Measurements from ENCODE around the gene CADM1. TPM values are rescaled to one million over a fixed set of nuclear protein-coding genes. Genes with fewer than 3 reads are reported as not detected.

The CADM1 gene
- total RNA-seq, 1 experiment from 2014 or later, result not detected

DNA sequence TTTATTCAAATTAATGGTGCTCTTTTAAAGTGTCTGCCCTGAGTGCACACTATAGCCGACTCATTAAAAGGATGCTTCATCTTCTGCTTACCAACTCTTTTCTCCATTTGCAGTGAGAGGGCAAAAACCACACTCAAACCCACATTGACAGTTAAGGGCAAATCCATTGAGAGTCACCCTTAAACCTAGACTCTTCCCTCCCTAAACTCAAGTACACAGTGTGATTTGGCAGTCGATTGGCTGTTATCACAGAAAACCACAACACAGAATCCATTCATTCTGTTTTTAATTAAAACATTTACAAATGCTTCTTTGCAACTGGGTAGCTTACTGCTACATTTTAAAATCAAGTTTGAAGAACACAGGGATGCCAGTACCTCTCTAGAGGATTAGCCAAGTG, 120.0 kb downstream of the CADM1 start:
- TF ChIP-seq, protein P1, sequence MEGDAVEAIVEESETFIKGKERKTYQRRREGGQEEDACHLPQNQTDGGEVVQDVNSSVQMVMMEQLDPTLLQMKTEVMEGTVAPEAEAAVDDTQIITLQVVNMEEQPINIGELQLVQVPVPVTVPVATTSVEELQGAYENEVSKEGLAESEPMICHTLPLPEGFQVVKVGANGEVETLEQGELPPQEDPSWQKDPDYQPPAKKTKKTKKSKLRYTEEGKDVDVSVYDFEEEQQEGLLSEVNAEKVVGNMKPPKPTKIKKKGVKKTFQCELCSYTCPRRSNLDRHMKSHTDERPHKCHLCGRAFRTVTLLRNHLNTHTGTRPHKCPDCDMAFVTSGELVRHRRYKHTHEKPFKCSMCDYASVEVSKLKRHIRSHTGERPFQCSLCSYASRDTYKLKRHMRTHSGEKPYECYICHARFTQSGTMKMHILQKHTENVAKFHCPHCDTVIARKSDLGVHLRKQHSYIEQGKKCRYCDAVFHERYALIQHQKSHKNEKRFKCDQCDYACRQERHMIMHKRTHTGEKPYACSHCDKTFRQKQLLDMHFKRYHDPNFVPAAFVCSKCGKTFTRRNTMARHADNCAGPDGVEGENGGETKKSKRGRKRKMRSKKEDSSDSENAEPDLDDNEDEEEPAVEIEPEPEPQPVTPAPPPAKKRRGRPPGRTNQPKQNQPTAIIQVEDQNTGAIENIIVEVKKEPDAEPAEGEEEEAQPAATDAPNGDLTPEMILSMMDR (IDR thresholded peaks at IDR 0.05; ENCODE audit: unreplicated experiment), result no peak
- H3K36me3 Mint-ChIP-seq (ENCODE audit: insufficient read depth, unreplicated experiment), result no peaks in the 10 kb centered on the region
- H3K4me1 Mint-ChIP-seq (ENCODE audit: insufficient read depth, unreplicated experiment), result no peaks in the 10 kb centered on the region
- H3K4me3 Mint-ChIP-seq (ENCODE audit: unreplicated experiment), result no peak overlapping the region
- ChIA-PET CTCF (no interaction called here), POLR2A (no interaction called here)
- intact Hi-C loops (cut with micrococcal nuclease), result no loop called here
- no TSS peak for BruUV-seq (replicated peaks)
- H3K9me3 Mint-ChIP-seq (ENCODE audit: unreplicated experiment), result no peaks in the 10 kb centered on the region
- H3K27ac Mint-ChIP-seq (ENCODE audit: low read depth, unreplicated experiment), result no peak overlapping the region
- peaks cover 83% of the 10 kb centered on the region for H3K27me3 Mint-ChIP-seq (ENCODE audit: insufficient read depth, unreplicated experiment)
- no peak for DNase-seq (ENCODE audit: unreplicated experiment)

DNA sequence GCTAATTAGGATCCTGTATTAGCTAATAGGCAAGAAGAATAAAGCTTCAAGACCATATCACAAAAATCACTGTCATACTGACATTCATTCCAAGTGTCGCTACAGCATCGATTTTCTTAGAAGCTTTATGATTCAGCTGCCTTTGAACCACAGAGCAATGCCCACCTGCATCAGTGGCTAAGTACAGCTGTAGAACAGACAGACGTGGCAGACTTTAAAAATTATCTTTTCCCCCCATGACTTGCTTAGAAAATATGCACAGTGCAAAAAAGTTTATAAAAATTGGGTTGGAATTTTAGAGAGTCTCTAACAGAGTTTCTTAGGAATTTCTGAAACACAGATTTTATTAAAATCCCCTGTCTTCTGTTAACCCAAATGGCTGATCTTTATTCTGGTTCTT, 120.8 kb downstream of the CADM1 start:
- Mint-ChIP-seq H3K27ac (ENCODE audit: low read depth, unreplicated experiment) (no peak overlapping the region), H3K4me3 (ENCODE audit: unreplicated experiment) (no peak overlapping the region), H3K36me3 (ENCODE audit: insufficient read depth, unreplicated experiment) (no peaks in the 10 kb centered on the region), H3K27me3 (ENCODE audit: insufficient read depth, unreplicated experiment) (peaks cover 81% of the 10 kb centered on the region), H3K4me1 (ENCODE audit: insufficient read depth, unreplicated experiment) (no peaks in the 10 kb centered on the region), H3K9me3 (ENCODE audit: unreplicated experiment) (no peaks in the 10 kb centered on the region)
- ChIA-PET CTCF (interaction anchor here (0.6 to 0.9 kb wide), 2 partner anchors 19 to 836 kb away, joined by 3 to 4 read pairs; no protein-coding TSS in a partner anchor), POLR2A (no interaction called here)
- intact Hi-C loops (cut with micrococcal nuclease), result no loop called here
- TF ChIP-seq, protein P1 (IDR thresholded peaks at IDR 0.05; ENCODE audit: unreplicated experiment), result no peak
- BruUV-seq (replicated peaks), result no TSS peak
- DNase-seq (ENCODE audit: unreplicated experiment), result no peak

DNA sequence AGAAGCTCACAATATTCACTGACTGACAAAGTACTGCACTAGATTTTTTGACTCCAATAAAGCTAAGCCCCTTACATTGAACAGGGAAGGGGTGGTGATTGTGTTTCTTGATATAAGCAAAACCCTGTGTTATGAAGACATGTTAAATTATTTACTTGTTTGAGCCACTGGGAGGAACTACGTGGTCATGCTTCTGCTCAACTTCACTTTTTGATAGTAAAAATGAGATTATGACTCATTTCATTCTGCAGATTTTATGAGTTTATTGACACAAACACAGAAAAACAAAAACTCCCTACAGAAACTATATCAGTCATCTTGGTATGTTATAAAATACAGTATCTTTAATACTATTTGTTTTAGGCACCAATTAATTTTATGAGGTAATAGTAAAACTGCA, 124.7 kb downstream of the CADM1 start:
- H3K36me3 Mint-ChIP-seq (ENCODE audit: insufficient read depth, unreplicated experiment), result no peaks in the 10 kb centered on the region
- H3K4me3 Mint-ChIP-seq (ENCODE audit: unreplicated experiment), result no peak overlapping the region
- ChIA-PET POLR2A (no interaction called here), CTCF (no interaction called here)
- DNase-seq (ENCODE audit: unreplicated experiment), result no peak
- BruUV-seq (replicated peaks), result no TSS peak
- intact Hi-C loops (cut with micrococcal nuclease), result no loop called here
- H3K27me3 Mint-ChIP-seq (ENCODE audit: insufficient read depth, unreplicated experiment), result peaks cover 63% of the 10 kb centered on the region
- H3K4me1 Mint-ChIP-seq (ENCODE audit: insufficient read depth, unreplicated experiment), result no peaks in the 10 kb centered on the region
- no peak overlapping the region for H3K27ac Mint-ChIP-seq (ENCODE audit: low read depth, unreplicated experiment)
- TF ChIP-seq, protein P1 (IDR thresholded peaks at IDR 0.05; ENCODE audit: unreplicated experiment), result no peak
- H3K9me3 Mint-ChIP-seq (ENCODE audit: unreplicated experiment), result no peaks in the 10 kb centered on the region

DNA sequence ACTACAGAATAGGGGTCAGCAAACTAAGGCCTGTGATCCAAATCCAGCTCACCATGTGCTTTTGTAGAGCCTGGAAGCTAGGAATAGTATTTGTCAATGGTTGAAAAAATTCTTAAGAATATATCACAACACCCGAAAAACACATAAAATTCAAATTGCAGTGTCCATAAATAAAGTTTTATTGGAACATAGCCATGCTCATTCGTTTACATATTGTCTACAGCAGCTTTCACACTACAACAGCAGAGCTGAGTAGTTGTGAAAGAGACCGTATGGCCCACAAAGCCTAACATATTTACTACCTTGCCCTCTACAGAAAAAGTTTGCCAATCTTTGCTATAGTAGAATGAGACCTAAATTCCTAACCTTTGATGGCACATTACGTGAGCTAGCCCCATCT, 125.7 kb downstream of the CADM1 start:
- BruUV-seq (replicated peaks), result no TSS peak
- no peaks in the 10 kb centered on the region for H3K36me3 Mint-ChIP-seq (ENCODE audit: insufficient read depth, unreplicated experiment)
- no peak overlapping the region for H3K4me3 Mint-ChIP-seq (ENCODE audit: unreplicated experiment)
- intact Hi-C loops (cut with micrococcal nuclease), result no loop called here
- TF ChIP-seq, protein P1 (IDR thresholded peaks at IDR 0.05; ENCODE audit: unreplicated experiment), result no peak
- peaks cover 63% of the 10 kb centered on the region for H3K27me3 Mint-ChIP-seq (ENCODE audit: insufficient read depth, unreplicated experiment)
- DNase-seq (ENCODE audit: unreplicated experiment), result no peak
- H3K27ac Mint-ChIP-seq (ENCODE audit: low read depth, unreplicated experiment), result no peak overlapping the region
- H3K4me1 Mint-ChIP-seq (ENCODE audit: insufficient read depth, unreplicated experiment), result no peaks in the 10 kb centered on the region
- POLR2A ChIA-PET, result no interaction called here
- CTCF ChIA-PET, result interaction anchor here (0.7 to 0.8 kb wide), 2 partner anchors 9 to 27 kb away, joined by 3 read pairs; no protein-coding TSS in a partner anchor
- H3K9me3 Mint-ChIP-seq (ENCODE audit: unreplicated experiment), result no peaks in the 10 kb centered on the region
